ENCODE results near the gene CACNB4.

GRCh38 chr2:151902829-151903228 is 196.0 kb downstream of the CACNB4 start:
- TF ChIP-seq REST (IDR thresholded peaks at IDR 0.05; ENCODE audit: insufficient read depth in 1 of 2, low read depth in 2 of 2, low read length in 2 of 2) (no peak), POLR2AphosphoS5 (IDR thresholded peaks at IDR 0.05; ENCODE audit: low read depth, low read length) (no peak), SIN3A (IDR thresholded peaks at IDR 0.05; ENCODE audit: borderline replicate concordance, insufficient read depth, low read length) (no peak)

All from PFSK-1 (cell line).